Measurements from ENCODE around the gene LIFR. TPM values are rescaled to one million over a fixed set of nuclear protein-coding genes. Genes with fewer than 3 reads are reported as not detected.

Gene LIFR
- total RNA-seq, 3 donors from 2014 or later, result 179 to 225 (median 222) TPM

DNA sequence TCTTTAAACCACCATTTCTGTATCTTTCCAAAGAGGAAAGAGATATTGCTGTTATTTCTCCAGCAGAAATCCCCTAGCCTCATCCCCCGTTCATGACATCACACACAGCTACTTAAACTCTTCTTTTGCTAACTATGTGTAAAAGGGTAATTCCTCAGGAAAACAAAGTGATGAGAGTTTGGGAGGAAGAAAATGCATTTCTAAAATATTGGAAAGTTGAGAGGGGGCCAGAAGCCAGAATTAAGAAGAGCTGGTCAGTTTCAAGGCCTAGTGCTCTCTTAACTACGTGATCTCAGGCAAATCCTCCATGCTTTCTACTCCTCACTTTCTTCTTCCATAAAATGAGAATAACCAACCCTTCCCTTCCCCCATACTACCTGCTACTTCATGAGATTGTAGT, 109.4 kb downstream of the LIFR start:
- no peaks in the 10 kb centered on the region for H3K27me3 ChIP-seq
- peak overlapping the region in 1 of 2 donors; percentile 78 for H3K27ac ChIP-seq
- intact Hi-C loops (cut with DNase I; ENCODE audit: low total_unique reads), result loop anchor here (10.0 kb wide), 1 partner anchor 358 kb away; no protein-coding TSS in a partner anchor
- peak overlapping the region in 2 of 3 donors; percentile 44 to 52 for H3K4me3 ChIP-seq
- DNase-seq (ENCODE audit: low spot score in 2 of 2), result no peak
- no peaks in the 10 kb centered on the region for H3K36me3 ChIP-seq
- H3K9me3 ChIP-seq, result no peaks in the 10 kb centered on the region
- TF ChIP-seq, protein P1, sequence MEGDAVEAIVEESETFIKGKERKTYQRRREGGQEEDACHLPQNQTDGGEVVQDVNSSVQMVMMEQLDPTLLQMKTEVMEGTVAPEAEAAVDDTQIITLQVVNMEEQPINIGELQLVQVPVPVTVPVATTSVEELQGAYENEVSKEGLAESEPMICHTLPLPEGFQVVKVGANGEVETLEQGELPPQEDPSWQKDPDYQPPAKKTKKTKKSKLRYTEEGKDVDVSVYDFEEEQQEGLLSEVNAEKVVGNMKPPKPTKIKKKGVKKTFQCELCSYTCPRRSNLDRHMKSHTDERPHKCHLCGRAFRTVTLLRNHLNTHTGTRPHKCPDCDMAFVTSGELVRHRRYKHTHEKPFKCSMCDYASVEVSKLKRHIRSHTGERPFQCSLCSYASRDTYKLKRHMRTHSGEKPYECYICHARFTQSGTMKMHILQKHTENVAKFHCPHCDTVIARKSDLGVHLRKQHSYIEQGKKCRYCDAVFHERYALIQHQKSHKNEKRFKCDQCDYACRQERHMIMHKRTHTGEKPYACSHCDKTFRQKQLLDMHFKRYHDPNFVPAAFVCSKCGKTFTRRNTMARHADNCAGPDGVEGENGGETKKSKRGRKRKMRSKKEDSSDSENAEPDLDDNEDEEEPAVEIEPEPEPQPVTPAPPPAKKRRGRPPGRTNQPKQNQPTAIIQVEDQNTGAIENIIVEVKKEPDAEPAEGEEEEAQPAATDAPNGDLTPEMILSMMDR (IDR thresholded peaks at IDR 0.05), result no peak
- no peak for TF ChIP-seq POLR2A (IDR thresholded peaks at IDR 0.05)
- no peak for TF ChIP-seq POLR2AphosphoS5 (IDR thresholded peaks at IDR 0.05)
- no peaks in the 10 kb centered on the region for H3K4me1 ChIP-seq

DNA sequence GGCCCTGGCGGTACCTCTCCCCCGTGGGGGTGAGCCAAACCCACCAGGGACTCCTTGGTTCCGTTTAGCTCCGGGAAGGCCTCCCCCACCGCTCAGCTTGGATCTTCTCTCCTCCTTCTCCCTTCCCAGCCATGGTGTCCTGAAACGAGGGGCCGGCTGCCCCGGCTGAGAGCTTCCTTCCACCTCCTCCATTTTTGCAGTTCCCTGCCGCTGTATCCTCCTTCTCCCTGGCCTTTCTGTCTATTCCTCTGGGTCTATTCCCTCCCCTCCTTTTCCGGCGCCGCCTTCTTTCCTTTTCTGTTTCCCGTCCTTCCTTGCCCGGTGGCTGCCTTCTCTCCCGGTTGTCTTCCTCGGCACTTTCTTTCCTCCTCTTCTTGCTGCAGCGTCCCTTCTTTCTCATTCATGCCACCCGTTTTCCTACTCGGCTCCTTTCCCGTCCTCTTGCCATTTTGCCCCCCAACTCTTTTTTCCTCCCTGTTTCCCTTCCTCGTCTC, 110.4 kb downstream of the LIFR start:
- Histone ChIP-seq H3K4me1 (no peaks in the 10 kb centered on the region), H3K9me3 (no peaks in the 10 kb centered on the region), H3K27ac (peak overlapping the region; percentile 59 to 95), H3K27me3 (no peaks in the 10 kb centered on the region), H3K4me3 (peak overlapping the region; percentile 31 to 84 (median 52)), H3K36me3 (no peaks in the 10 kb centered on the region)
- TF ChIP-seq POLR2A (IDR thresholded peaks at IDR 0.05), result no peak
- TF ChIP-seq, protein P1 (IDR thresholded peaks at IDR 0.05), result no peak
- TF ChIP-seq POLR2AphosphoS5 (IDR thresholded peaks at IDR 0.05), result no peak
- no peak for DNase-seq (ENCODE audit: low spot score in 2 of 2)
- intact Hi-C loops (cut with DNase I; ENCODE audit: low total_unique reads), result loop anchor here (10.0 kb wide), 1 partner anchor 359 kb away; no protein-coding TSS in a partner anchor

DNA sequence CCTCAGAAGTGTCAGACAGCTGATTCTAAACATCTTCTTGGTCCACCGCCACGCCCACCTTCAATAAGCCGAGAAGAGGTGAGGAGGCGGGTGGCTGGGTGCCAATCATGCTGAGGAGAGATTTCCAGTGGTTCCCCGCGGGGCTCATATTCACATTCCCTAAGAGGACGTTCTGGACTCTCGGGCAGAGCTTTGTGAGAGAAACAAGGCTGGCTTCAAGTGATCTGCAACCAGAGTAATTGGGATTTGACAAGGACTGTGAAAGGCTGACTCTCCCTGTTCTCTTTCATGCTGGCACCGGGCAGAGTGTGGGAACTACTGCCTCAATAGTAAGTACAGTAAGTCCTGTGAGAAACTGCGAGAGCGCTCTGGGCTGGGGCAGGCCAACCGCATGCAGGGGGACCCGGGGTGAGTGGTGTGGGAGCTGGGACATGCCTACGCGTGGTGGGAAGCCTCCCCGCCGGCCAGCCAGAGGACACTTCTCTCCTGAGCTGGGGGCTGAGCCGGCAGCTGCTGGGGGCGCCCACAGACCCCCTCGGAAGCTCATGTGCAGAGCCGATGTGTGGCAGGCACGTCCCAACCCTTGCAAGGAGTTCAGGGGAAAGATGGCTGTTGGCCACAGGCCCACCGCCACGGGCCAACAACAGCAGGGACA, 110.9 kb downstream of the LIFR start:
- Histone ChIP-seq H3K4me1 (no peaks in the 10 kb centered on the region), H3K9me3 (no peaks in the 10 kb centered on the region), H3K4me3 (peak overlapping the region; percentile 31 to 84 (median 52)), H3K36me3 (no peaks in the 10 kb centered on the region), H3K27me3 (no peaks in the 10 kb centered on the region), H3K27ac (peak overlapping the region; percentile 59 to 95)
- peak in 1 of 3 donors; percentile 12 for TF ChIP-seq POLR2AphosphoS5 (IDR thresholded peaks at IDR 0.05)
- TF ChIP-seq, protein P1 (IDR thresholded peaks at IDR 0.05), result no peak
- DNase-seq (ENCODE audit: low spot score in 2 of 2), result peak in 1 of 2 donors; percentile 57
- intact Hi-C loops (cut with DNase I; ENCODE audit: low total_unique reads), result loop anchor here (10.0 kb wide), 1 partner anchor 359 kb away; no protein-coding TSS in a partner anchor

DNA sequence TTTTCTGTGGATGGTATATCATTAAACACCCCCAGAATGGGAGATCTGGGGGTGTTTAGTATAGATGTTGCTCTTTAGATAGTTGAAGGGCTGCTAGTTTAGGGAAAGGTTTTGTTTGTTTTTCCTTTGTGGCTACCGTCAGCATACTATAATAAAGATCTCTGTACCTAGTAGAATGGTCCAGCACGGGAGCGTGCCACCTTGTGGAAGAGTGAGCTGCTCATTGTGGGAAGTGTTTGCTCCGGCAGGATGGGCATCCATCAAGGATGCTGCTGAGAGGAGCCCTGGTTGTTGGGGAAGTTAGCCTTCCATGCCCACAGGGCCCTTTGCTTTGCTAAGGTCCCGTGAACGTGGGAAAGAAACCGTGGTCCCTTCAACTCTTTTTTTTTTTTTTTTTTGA, 113.1 kb downstream of the LIFR start:
- no peak overlapping the region for H3K27ac ChIP-seq
- intact Hi-C loops (cut with DNase I; ENCODE audit: low total_unique reads), result loop anchor here (10.0 kb wide), 1 partner anchor 361 kb away; no protein-coding TSS in a partner anchor
- no peaks in the 10 kb centered on the region for H3K27me3 ChIP-seq
- TF ChIP-seq, protein P1 (IDR thresholded peaks at IDR 0.05), result no peak
- TF ChIP-seq POLR2AphosphoS5 (IDR thresholded peaks at IDR 0.05) (no peak), POLR2A (IDR thresholded peaks at IDR 0.05) (no peak)
- no peak for DNase-seq (ENCODE audit: low spot score in 2 of 2)
- H3K4me1 ChIP-seq, result no peaks in the 10 kb centered on the region
- H3K36me3 ChIP-seq, result no peaks in the 10 kb centered on the region
- H3K4me3 ChIP-seq, result no peak overlapping the region
- no peaks in the 10 kb centered on the region for H3K9me3 ChIP-seq

DNA sequence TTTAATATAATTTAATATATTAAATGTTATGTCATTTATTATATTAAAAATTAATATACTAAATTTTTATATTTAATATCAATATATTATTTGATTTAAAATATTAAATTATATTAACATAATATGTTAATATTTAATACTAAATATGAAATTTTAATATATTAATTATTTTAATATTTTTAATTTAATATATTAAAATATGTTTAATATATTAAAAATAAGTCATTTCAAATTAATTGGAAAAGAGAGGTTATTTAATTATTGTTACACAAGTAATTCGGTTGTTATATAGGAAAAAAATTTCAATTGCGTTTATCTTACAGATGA, 114.2 kb downstream of the LIFR start:
- Histone ChIP-seq H3K4me3 (no peak overlapping the region), H3K4me1 (no peaks in the 10 kb centered on the region), H3K36me3 (no peaks in the 10 kb centered on the region), H3K27ac (no peak overlapping the region), H3K9me3 (no peaks in the 10 kb centered on the region), H3K27me3 (no peaks in the 10 kb centered on the region)
- intact Hi-C loops (cut with DNase I; ENCODE audit: low total_unique reads), result loop anchor here (10.0 kb wide), 1 partner anchor 363 kb away; no protein-coding TSS in a partner anchor
- DNase-seq (ENCODE audit: low spot score in 2 of 2), result no peak
- no peak for TF ChIP-seq POLR2AphosphoS5 (IDR thresholded peaks at IDR 0.05)
- TF ChIP-seq, protein P1 (IDR thresholded peaks at IDR 0.05), result no peak
- no peak for TF ChIP-seq POLR2A (IDR thresholded peaks at IDR 0.05)
